NT2/D1 (cell line): Measurements from ENCODE around the gene PSKH1.

ENCODE experiments used
- SUZ12 ChIP-seq: IDR thresholded peaks from 2 replicates; pipeline ENCODE4 v1.6.1; 2011; ENCODE audit not compliant: insufficient read length, insufficient read depth; ENCODE audit errors: extremely low read depth
- ZNF274 ChIP-seq: IDR thresholded peaks from 2 replicates; pipeline ENCODE4 v1.6.1; 2011; ENCODE audit warnings: mild to moderate bottlenecking, low read depth, low read length

GRCh38 chr16:67935402-67936123 lies 42.5 kb downstream of the PSKH1 start:
- TF ChIP-seq ZNF274 (no peak), SUZ12 (no peak)
